Thoracic aorta (tissue), 2 donors: ENCODE results near the gene SRA1. TPM values are rescaled to one million over a fixed set of nuclear protein-coding genes. Genes with fewer than 3 reads are reported as not detected.
"Not testable (repeated sequence)": the region's sequence is repeated elsewhere in the genome, so short reads cannot be mapped to it uniquely, and the experiment has no call there.

ENCODE experiments used
- ATAC-seq: fragments of 150-250 bp; one replicate; pipeline ENCODE4 v1.8.0; 2017; ENCODE audit warnings: low read depth; ENCODE audit not compliant: insufficient number of reproducible peaks, low FRiP score
- DNase-seq: peaks from one replicate; pipeline ENCODE4 v3.0.0-alpha.2; 2020; ENCODE audit warnings: low spot score
- H3K27ac ChIP-seq, 2 donors: fragments of 200-600 bp; sonication (generic); 1 replicate in 1 of 2; 2 replicates in 1 of 2; pipeline ENCODE4 v1.5.1; 2016; ENCODE audit warnings: mild to moderate bottlenecking in 2 of 2, moderate library complexity in 2 of 2
- H3K27me3 ChIP-seq: fragments of 200-600 bp; sonication (generic); replicated peaks from 2 replicates; pipeline ENCODE4 v1.6.0; 2016; ENCODE audit warnings: mild to moderate bottlenecking; ENCODE audit not compliant: insufficient read depth
- H3K36me3 ChIP-seq: fragments of 200-600 bp; sonication (generic); one replicate; pipeline ENCODE4 v1.5.1; 2016
- H3K4me1 ChIP-seq, 2 donors: fragments of 200-600 bp; sonication (generic); 1 replicate in 1 of 2; 2 replicates in 1 of 2; pipeline versions ENCODE4 v1.5.1 to v1.6.0; 2016; ENCODE audit warnings: low read depth in 2 of 2, mild to moderate bottlenecking in 1 of 2; ENCODE audit not compliant: control insufficient read depth in 1 of 2
- H3K4me3 ChIP-seq: fragments of 200-600 bp; sonication (generic); 2 replicates; pipeline ENCODE4 v1.5.1; 2016; ENCODE audit warnings: mild to moderate bottlenecking
- H3K9me3 ChIP-seq: fragments of 200-600 bp; sonication (generic); 2 replicates; pipeline ENCODE4 v1.5.1; 2016
- total RNA-seq, 2 donors: library from RNA; depleted of rRNA; stranded (reverse); fragments of >200 nt; gene quantifications; one replicate each; pipeline versions ENCODE4 v1.1.0 to v1.2.3, GENCODE V29; 2016
- TF ChIP-seq, protein P1 (sequence below): fragments of 200-600 bp; sonication (generic); IDR thresholded peaks from one replicate; pipeline ENCODE4 v1.5.1; 2019; ENCODE audit warnings: antibody characterized with exemption

Gene SRA1
- total RNA-seq, 2 donors from 2014 or later, result 29.6 to 34.3 TPM

DNA sequence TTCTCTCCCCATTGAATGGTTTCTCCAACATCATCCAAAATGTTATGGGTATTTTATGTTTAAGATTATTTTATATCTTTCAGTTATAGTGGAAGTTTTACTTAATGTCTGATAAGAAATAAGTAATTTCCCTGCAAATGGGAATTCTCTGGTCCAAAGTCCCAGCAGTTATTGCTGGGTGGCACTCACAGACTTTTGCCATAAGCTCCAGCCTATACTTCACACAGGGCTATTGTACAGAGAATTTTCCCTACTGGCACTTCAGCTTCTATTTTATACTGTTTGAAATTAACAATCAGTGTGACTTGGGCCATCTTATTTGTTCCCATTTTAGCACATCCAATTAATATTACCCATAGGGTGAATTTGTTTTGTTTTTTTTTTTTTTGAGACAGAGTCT, 42.8 kb upstream of the SRA1 start:
- H3K27me3 ChIP-seq, result no peaks in the 10 kb centered on the region
- H3K4me1 ChIP-seq, result peaks cover 0 to 12% of the 10 kb centered on the region in 2 donors
- H3K4me3 ChIP-seq, result no peak overlapping the region
- TF ChIP-seq, protein P1, sequence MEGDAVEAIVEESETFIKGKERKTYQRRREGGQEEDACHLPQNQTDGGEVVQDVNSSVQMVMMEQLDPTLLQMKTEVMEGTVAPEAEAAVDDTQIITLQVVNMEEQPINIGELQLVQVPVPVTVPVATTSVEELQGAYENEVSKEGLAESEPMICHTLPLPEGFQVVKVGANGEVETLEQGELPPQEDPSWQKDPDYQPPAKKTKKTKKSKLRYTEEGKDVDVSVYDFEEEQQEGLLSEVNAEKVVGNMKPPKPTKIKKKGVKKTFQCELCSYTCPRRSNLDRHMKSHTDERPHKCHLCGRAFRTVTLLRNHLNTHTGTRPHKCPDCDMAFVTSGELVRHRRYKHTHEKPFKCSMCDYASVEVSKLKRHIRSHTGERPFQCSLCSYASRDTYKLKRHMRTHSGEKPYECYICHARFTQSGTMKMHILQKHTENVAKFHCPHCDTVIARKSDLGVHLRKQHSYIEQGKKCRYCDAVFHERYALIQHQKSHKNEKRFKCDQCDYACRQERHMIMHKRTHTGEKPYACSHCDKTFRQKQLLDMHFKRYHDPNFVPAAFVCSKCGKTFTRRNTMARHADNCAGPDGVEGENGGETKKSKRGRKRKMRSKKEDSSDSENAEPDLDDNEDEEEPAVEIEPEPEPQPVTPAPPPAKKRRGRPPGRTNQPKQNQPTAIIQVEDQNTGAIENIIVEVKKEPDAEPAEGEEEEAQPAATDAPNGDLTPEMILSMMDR, result no peak
- no peaks in the 10 kb centered on the region for H3K9me3 ChIP-seq
- H3K27ac ChIP-seq, result no peak overlapping the region
- ATAC-seq, result no peak
- no peak for DNase-seq
- H3K36me3 ChIP-seq, result no peaks in the 10 kb centered on the region

DNA sequence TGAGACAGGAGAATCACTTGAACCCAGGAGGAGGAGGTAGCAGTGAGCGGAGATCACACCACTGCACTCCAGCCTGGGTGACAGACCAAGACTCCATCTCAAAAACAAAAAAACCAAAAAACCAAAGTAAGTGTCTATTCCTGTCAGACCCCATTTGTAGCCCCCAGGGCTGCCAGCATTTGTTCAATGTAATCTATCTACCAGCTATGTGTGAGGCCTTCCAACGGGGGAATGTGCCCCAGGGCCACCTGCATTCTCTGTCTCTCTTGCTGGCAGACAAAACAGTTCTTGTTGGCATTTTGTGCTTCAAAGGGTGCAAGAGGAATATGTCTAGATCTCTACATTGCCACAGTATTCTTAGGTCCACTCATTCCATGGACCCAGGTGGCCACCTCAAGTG, 41.6 kb upstream of the SRA1 start:
- TF ChIP-seq, protein P1, result no peak
- no peak overlapping the region for H3K4me3 ChIP-seq
- no peaks in the 10 kb centered on the region for H3K36me3 ChIP-seq
- DNase-seq, result no peak
- no peak overlapping the region for H3K27ac ChIP-seq
- ATAC-seq, result no peak
- peaks cover 0 to 12% of the 10 kb centered on the region in 2 donors for H3K4me1 ChIP-seq
- H3K27me3 ChIP-seq, result no peaks in the 10 kb centered on the region
- no peaks in the 10 kb centered on the region for H3K9me3 ChIP-seq

DNA sequence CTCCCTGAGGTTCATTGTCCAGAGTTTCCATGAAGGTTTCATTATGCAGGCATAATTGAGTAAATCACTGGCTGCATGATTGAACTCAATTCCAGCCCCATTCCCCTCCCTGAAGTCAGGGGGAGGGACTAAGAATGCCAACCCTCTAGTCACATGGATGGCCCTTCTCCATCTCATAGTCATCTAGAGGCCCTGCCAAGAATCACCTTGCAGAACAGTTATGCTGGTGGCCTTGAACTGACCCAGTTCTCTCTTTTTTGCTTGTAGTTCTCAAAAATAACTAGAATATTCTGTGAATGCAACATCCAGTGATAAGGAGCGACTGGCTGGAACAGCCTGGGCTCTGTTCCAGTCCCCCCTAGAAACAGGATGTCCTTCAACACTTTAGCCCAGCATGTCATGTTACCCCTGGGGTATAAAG, 39.1 kb upstream of the SRA1 start:
- peak overlapping the region in 1 of 2 donors; percentile 4 for H3K27ac ChIP-seq
- TF ChIP-seq, protein P1, result no peak
- ATAC-seq, result peak; percentile 54
- DNase-seq, result no peak
- no peaks in the 10 kb centered on the region for H3K36me3 ChIP-seq
- H3K9me3 ChIP-seq, result no peaks in the 10 kb centered on the region
- H3K27me3 ChIP-seq, result no peaks in the 10 kb centered on the region
- H3K4me1 ChIP-seq, result peaks cover 0 to 12% of the 10 kb centered on the region in 2 donors
- H3K4me3 ChIP-seq, result no peak overlapping the region

DNA sequence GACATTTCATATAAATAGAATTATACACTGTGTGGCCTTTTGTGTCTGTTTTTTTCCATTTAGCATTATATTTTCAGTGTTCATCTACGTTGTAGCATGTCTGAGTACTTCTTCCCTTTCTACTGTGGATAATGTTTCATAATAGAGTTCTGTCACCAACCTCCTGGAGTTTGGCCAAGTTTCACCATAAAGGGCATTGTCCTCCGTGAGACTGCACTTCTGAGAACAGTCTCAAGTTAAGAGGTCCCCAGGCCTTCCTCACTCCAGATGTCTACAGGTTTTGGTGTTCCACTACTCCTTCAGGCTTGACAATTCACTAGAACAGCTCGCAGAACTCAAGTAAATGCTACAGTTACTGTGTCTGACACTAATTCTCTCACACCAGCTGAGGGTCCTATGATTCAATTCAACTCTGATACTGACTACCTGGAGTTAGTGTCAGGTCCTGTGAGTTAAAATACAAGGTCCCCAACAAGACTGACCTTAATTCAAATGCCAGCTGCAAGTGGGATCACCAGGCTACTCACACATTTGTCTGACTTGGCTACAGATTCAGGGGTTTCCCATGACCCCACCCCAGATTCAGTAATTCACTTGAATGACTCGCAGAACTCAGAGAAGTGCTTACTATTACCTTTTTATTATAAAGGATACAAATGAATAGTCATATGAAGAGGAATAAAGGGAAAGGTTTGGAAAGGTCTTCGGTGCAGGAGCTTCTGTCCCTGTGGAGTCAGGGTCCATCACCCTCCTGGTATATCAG, 38.4 kb upstream of the SRA1 start:
- Histone ChIP-seq H3K4me1 (peaks cover 0 to 12% of the 10 kb centered on the region in 2 donors), H3K9me3 (no peaks in the 10 kb centered on the region), H3K36me3 (no peaks in the 10 kb centered on the region), H3K4me3 (peak overlapping the region; percentile 15), H3K27ac (peak overlapping the region in 1 of 2 donors; percentile 4), H3K27me3 (no peaks in the 10 kb centered on the region)
- ATAC-seq, result no peak
- DNase-seq, result no peak
- TF ChIP-seq, protein P1, result no peak

DNA sequence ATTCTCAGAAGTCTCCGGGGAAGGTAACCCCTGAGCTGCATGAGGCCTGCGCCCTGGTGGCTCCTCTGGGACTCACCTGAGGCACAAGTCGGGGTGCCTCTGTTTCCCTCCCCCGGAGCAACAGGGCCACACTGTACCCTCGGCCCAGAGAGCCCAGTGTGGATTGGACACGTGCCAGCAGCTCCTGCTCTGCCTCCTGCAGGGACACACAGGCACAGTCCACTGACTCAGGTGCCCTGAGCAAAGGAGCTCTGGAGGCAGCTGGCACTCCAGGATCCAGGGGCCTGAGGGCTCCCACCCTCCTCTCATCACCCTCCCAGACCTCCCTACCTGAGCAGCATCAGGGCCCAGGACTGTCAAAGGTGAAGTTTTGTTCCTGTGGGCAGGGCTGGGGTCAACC, 36.9 kb upstream of the SRA1 start:
- H3K36me3 ChIP-seq, result no peaks in the 10 kb centered on the region
- TF ChIP-seq, protein P1, result no peak
- peaks cover 6 to 18% of the 10 kb centered on the region in 2 donors for H3K4me1 ChIP-seq
- H3K27me3 ChIP-seq, result no peaks in the 10 kb centered on the region
- no peak overlapping the region for H3K4me3 ChIP-seq
- no peak overlapping the region for H3K27ac ChIP-seq
- no peaks in the 10 kb centered on the region for H3K9me3 ChIP-seq
- ATAC-seq, result no peak
- DNase-seq, result no peak

DNA sequence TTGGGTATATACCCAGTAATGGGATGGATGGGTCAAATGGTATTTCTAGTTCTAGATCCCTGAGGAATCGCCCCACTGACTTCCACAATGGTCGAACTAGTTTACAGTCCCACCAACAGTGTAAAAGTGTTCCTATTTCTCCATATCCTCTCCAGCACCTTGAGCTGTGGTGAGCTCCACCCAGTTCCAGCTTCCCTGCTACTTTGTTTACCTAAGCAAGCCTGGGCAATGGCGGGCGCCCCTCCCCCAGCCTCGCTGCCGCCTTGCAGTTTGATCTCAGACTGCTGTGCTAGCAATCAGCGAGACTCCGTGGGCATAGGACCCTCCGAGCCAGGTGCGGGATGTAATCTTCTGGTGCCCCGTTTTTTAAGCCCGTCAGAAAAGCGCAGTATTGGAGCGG, 35.8 kb upstream of the SRA1 start:
- not testable (repeated sequence) for H3K27ac ChIP-seq, H3K4me3 ChIP-seq, H3K27me3 ChIP-seq, DNase-seq, ATAC-seq, H3K36me3 ChIP-seq, H3K9me3 ChIP-seq
- H3K4me1 ChIP-seq, result peaks cover 8 to 24% of the 10 kb centered on the region in 2 donors
